Measurements from ENCODE around the gene AQP12B. TPM values are rescaled to one million over a fixed set of nuclear protein-coding genes. Genes with fewer than 3 reads are reported as not detected.

AQP12B gene
- total and polyA plus RNA-seq, 2 donors = not detected

DNA sequence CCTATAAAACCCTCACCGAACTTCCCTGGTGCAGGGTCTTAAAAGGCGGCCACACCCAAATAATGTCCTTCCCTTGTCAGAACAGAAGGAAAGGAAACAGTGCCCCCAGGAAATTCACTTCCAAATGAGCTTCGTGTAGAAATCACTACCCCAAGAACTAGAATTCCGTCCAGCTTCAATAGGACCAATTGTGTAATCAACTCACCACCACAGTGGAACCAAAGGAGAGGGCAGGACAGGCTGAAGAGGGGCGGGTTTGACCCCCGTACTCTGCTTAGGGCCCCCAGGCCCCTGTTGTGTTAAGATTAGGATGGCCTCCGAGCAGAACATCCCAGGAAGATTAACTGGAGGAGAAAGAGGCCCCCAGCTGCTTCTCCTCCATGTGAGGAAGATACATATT lies 33.4 kb downstream of the AQP12B start:
- Histone ChIP-seq H3K4me3 (ENCODE audit: low read depth, low read length) (no peak overlapping the region), H3K4me1 (ENCODE audit: insufficient read depth) (no peaks in the 10 kb centered on the region), H3K27ac (ENCODE audit: low read depth) (no peak overlapping the region), H3K36me3 (ENCODE audit: insufficient read depth) (no peaks in the 10 kb centered on the region)
- 51% methylated on average over 7 of the region's 7 CpGs for WGBS
- no peak for DNase-seq (ENCODE audit: extremely low spot score)

DNA sequence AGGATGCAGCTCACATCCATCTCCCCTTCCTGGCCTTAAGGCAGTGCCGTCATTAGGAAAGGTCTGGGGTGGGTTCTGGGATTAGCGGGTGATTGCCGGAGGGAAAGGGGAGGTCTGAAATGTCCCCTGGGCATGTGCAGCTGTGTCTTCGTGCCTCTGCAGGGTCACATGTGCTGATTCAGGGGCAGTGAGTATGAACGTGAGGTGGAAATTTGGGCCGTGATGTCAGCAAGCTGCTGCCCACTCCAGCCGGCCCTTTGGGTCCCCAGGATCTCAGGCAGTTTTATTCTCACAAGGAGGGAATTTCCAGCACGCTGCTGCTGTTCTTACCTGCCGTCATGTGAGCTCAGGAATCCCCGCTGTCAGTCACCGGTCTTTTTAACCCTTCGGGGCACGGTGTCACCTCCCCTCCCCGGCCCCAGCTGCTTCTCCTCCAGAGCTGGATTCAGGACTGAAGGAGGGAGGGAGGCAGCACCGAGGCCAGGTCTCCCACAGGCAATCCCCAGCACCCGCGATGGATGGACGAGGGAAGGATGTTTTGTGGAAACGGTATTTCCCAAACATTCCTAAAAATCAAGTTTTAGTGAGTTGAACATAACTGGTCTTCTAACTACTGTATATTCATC lies 33.9 kb downstream of the AQP12B start:
- H3K4me3 ChIP-seq (ENCODE audit: low read depth, low read length) = no peak overlapping the region
- no peaks in the 10 kb centered on the region for H3K4me1 ChIP-seq (ENCODE audit: insufficient read depth)
- DNase-seq (ENCODE audit: extremely low spot score) = no peak
- H3K36me3 ChIP-seq (ENCODE audit: insufficient read depth) = no peaks in the 10 kb centered on the region
- no peak overlapping the region for H3K27ac ChIP-seq (ENCODE audit: low read depth)
- 27% methylated on average over 19 of the region's 19 CpGs for WGBS

- Histone ChIP-seq H3K36me3 (ENCODE audit: insufficient read depth) (no peaks in the 10 kb centered on the region), H3K27ac (ENCODE audit: low read depth) (no peak overlapping the region), H3K4me3 (ENCODE audit: low read depth, low read length) (no peak overlapping the region), H3K4me1 (ENCODE audit: insufficient read depth) (no peaks in the 10 kb centered on the region)
- no peak for DNase-seq (ENCODE audit: extremely low spot score)
- 82% methylated on average over 6 of the region's 6 CpGs for WGBS
These were observed 34.5 kb downstream of the AQP12B start for GRCh38 chr2:240648155-240648649.

DNA sequence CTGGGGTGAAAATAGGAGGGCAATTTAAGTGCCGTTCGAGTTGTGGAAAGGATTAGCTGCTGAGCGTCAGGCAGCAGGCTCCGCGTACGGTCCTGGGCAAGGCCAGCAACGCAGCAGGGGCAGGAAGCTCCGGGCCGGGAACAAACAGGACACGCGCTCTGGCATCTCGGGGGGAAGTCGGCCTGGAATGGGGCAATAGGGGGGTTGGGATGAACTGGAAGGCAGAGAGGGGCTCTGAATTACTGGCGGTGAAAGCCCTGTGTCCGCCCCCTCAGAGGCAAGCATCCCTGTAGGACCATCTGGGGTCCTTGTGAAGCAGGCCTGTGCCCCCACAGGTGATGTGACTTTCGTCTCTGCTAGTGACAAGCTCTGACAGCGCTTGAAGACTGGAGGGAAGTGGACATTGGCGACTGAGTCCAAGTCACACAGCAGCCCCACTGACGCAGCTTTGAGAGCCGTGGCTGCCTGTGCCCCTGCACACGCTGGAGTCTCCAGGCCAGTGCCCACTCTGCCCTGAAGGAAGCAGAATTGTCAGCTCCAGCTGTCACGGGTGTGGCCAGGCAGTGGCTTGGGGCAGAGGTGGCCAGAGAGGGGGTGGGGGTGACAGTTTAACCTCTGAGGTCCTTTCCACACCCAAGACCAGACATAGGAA lies 35.1 kb downstream of the AQP12B start:
- Histone ChIP-seq H3K27ac (ENCODE audit: low read depth) (no peak overlapping the region), H3K36me3 (ENCODE audit: insufficient read depth) (no peaks in the 10 kb centered on the region), H3K4me3 (ENCODE audit: low read depth, low read length) (no peak overlapping the region), H3K4me1 (ENCODE audit: insufficient read depth) (no peaks in the 10 kb centered on the region)
- DNase-seq (ENCODE audit: extremely low spot score) = no peak
- 65% methylated on average over 22 of the region's 22 CpGs for WGBS

GRCh38 chr2:240646900-240647502 lies 35.7 kb downstream of the AQP12B start:
- DNase-seq (ENCODE audit: extremely low spot score) = no peak
- 64% methylated on average over 30 of the region's 30 CpGs for WGBS
- Histone ChIP-seq H3K4me1 (ENCODE audit: insufficient read depth) (no peaks in the 10 kb centered on the region), H3K4me3 (ENCODE audit: low read depth, low read length) (no peak overlapping the region), H3K36me3 (ENCODE audit: insufficient read depth) (no peaks in the 10 kb centered on the region), H3K27ac (ENCODE audit: low read depth) (no peak overlapping the region)

GRCh38 chr2:240646176-240646899 lies 36.3 kb downstream of the AQP12B start:
- 80% methylated on average over 36 of the region's 36 CpGs for WGBS
- Histone ChIP-seq H3K27ac (ENCODE audit: low read depth) (no peak overlapping the region), H3K36me3 (ENCODE audit: insufficient read depth) (no peaks in the 10 kb centered on the region), H3K4me1 (ENCODE audit: insufficient read depth) (no peaks in the 10 kb centered on the region), H3K4me3 (ENCODE audit: low read depth, low read length) (no peak overlapping the region)
- DNase-seq (ENCODE audit: extremely low spot score) = no peak

GRCh38 chr2:240645801-240646175 lies 36.9 kb downstream of the AQP12B start:
- no peaks in the 10 kb centered on the region for H3K4me1 ChIP-seq (ENCODE audit: insufficient read depth)
- H3K4me3 ChIP-seq (ENCODE audit: low read depth, low read length) = no peak overlapping the region
- no peak for DNase-seq (ENCODE audit: extremely low spot score)
- 89% methylated on average over 10 of the region's 10 CpGs for WGBS
- H3K27ac ChIP-seq (ENCODE audit: low read depth) = no peak overlapping the region
- H3K36me3 ChIP-seq (ENCODE audit: insufficient read depth) = no peaks in the 10 kb centered on the region

- 89% methylated on average over 10 of the region's 10 CpGs for WGBS
- no peak for DNase-seq (ENCODE audit: extremely low spot score)
- H3K4me1 ChIP-seq (ENCODE audit: insufficient read depth) = no peaks in the 10 kb centered on the region
- no peak overlapping the region for H3K27ac ChIP-seq (ENCODE audit: low read depth)
- H3K4me3 ChIP-seq (ENCODE audit: low read depth, low read length) = no peak overlapping the region
- H3K36me3 ChIP-seq (ENCODE audit: insufficient read depth) = no peaks in the 10 kb centered on the region
These were observed 37.3 kb downstream of the AQP12B start for GRCh38 chr2:240645346-240645745.

GRCh38 chr2:240644859-240645301 lies 37.8 kb downstream of the AQP12B start:
- H3K36me3 ChIP-seq (ENCODE audit: insufficient read depth) = no peaks in the 10 kb centered on the region
- H3K4me3 ChIP-seq (ENCODE audit: low read depth, low read length) = no peak overlapping the region
- H3K4me1 ChIP-seq (ENCODE audit: insufficient read depth) = no peaks in the 10 kb centered on the region
- H3K27ac ChIP-seq (ENCODE audit: low read depth) = no peak overlapping the region
- 61% methylated on average over 8 of the region's 8 CpGs for WGBS
- no peak for DNase-seq (ENCODE audit: extremely low spot score)

DNA sequence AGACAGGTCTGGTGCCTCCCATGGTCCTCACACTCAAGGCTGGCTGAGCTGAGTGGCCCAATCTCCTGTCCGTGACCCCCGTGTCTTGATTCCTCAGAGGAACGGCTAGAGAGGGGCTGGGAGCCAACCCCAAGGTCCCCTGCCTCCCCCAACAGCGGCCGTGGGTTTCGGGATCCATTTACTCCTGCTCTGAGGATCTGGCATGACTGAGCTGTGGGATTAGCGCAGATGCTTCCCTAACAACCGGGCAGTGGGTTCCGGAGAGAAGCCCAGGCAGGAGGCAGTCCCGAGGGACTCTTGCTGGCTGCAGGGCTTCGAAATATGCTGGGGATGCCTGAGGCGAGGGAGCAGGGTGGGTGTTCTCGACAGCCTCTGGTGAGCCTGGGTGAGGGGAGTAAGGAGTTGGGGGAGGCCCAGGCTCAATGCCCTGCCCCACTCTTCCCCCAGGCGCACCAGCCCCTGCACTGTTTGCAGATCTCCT lies 38.5 kb downstream of the AQP12B start:
- no peak for DNase-seq (ENCODE audit: extremely low spot score)
- no peaks in the 10 kb centered on the region for H3K36me3 ChIP-seq (ENCODE audit: insufficient read depth)
- H3K27ac ChIP-seq (ENCODE audit: low read depth) = no peak overlapping the region
- no peaks in the 10 kb centered on the region for H3K4me1 ChIP-seq (ENCODE audit: insufficient read depth)
- H3K4me3 ChIP-seq (ENCODE audit: low read depth, low read length) = no peak overlapping the region
- WGBS = 53% methylated on average over 14 of the region's 14 CpGs

DNA sequence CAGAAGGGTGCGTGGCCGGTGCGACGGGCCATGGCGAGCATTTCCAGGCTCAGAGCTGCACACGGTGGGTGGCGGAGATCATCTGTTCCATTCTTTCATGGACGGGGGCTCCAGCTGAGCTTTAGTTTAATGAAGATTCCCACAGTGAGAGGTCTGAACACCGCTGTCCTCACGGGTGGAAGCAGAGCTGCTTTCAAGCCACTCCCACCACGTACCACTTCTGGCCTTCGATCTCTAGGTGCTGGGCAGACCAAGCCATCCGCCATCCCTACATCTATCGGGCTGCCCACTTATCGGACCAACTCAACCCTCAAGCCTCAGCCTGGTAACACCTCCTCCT lies 38.9 kb downstream of the AQP12B start:
- no peak overlapping the region for H3K4me3 ChIP-seq (ENCODE audit: low read depth, low read length)
- no peaks in the 10 kb centered on the region for H3K36me3 ChIP-seq (ENCODE audit: insufficient read depth)
- DNase-seq (ENCODE audit: extremely low spot score) = no peak
- no peaks in the 10 kb centered on the region for H3K4me1 ChIP-seq (ENCODE audit: insufficient read depth)
- WGBS = 81% methylated on average over 15 of the region's 15 CpGs
- no peak overlapping the region for H3K27ac ChIP-seq (ENCODE audit: low read depth)

- H3K4me1 ChIP-seq (ENCODE audit: insufficient read depth) = no peaks in the 10 kb centered on the region
- no peak for DNase-seq (ENCODE audit: extremely low spot score)
- H3K36me3 ChIP-seq (ENCODE audit: insufficient read depth) = no peaks in the 10 kb centered on the region
- WGBS = 69% methylated on average over 13 of the region's 13 CpGs
- H3K27ac ChIP-seq (ENCODE audit: low read depth) = no peak overlapping the region
- no peak overlapping the region for H3K4me3 ChIP-seq (ENCODE audit: low read depth, low read length)
These were observed 39.4 kb downstream of the AQP12B start for GRCh38 chr2:240643093-240643810.

GRCh38 chr2:240642806-240643092 lies 39.9 kb downstream of the AQP12B start:
- 92% methylated on average over 11 of the region's 11 CpGs for WGBS
- DNase-seq (ENCODE audit: extremely low spot score) = no peak

More at GRCh38 chr2:240642806-240643092, 39.9 kb downstream of the AQP12B start:
- no peak overlapping the region for H3K27ac ChIP-seq (ENCODE audit: low read depth)
- H3K36me3 ChIP-seq (ENCODE audit: insufficient read depth) = no peaks in the 10 kb centered on the region
- no peaks in the 10 kb centered on the region for H3K4me1 ChIP-seq (ENCODE audit: insufficient read depth)
- no peak overlapping the region for H3K4me3 ChIP-seq (ENCODE audit: low read depth, low read length)

Data from urinary bladder (tissue), 4 donors.